ENCODE measurements around the gene SYT8. TPM values are rescaled to one million over a fixed set of nuclear protein-coding genes. Genes with fewer than 3 reads are reported as not detected.

SYT8 gene, protein sequence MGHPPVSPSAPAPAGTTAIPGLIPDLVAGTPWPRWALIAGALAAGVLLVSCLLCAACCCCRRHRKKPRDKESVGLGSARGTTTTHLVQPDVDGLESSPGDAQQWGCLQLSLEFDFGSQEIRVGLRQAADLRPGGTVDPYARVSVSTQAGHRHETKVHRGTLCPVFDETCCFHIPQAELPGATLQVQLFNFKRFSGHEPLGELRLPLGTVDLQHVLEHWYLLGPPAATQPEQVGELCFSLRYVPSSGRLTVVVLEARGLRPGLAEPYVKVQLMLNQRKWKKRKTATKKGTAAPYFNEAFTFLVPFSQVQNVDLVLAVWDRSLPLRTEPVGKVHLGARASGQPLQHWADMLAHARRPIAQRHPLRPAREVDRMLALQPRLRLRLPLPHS
- 141 and 308 TPM in 2 replicates for total RNA-seq (2022)
- percentile 69 among the genes with signal in this experiment for Bru-seq, nascent RNA
- percentile 88 among the genes with signal in this experiment for BruChase-seq, experiment 1, labeled RNA remaining after a 6-hour chase
- percentile 79 among the genes with signal in this experiment for BruChase-seq, experiment 2, labeled RNA remaining after a 2-hour chase
- long read RNA-seq, transcript SYT8-202 (9 exons, 1,424 nt): minor isoform, 5 of 928 reads
- long read RNA-seq, transcript SYT8-203 (9 exons, 1,291 nt): minor isoform, 27 of 928 reads
- long read RNA-seq, transcript SYT8-201 (8 exons, 1,556 nt): major isoform, 327 of 928 reads
- long read RNA-seq, partial matches to known transcripts: 357 of 928 reads
- long read RNA-seq, other reads (novel, unspliced or antisense): 205 of 928 reads

DNA sequence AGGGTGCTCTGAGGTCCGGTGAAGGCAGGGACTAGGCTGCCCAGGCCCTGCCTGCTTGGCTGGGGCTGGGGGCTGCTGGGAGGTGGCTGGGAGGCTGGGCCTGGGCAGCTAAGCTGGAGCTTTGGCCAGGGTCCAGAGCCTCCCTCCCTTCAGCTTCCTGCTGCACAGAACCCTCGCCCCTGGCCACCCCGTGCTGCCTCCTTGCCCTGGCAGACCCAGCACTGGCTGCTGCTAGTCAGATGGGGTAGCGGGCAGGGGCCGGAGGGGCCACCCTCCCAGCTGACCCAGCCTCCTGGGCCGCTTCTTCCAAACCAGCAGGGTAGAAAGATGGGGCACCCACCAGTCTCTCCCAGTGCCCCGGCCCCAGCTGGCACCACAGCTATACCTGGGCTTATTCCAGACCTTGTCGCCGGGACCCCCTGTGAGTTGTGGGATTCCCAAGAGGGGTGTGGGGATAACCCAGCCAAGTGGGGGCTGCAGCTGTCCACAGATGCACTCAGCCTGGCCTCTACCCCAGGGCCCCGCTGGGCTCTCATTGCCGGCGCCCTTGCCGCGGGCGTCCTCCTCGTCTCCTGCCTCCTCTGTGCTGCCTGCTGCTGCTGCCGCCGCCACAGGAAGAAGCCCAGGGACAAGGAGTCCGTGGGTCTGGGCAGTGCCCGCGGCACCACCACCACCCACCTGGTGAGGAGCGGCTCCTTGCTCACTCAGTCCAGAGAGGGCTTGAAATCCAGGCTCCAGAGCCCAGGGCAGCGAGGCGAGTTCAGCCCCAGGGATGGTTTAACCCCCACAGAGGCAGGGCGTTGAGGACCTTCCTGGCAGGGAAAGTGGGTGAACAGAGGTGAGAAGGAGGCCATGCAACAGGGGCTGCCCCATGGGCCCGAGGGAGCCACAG is at the start of gene SYT8:
TSS of gene SYT8 (plus strand) at position 212 of the 892 bp plus-strand sequence. CDS start at position 328, 116 bp downstream.
- H3K27me3 Mint-ChIP-seq (ENCODE audit: insufficient read depth, unreplicated experiment): no peaks in the 10 kb centered on the region

DNA sequence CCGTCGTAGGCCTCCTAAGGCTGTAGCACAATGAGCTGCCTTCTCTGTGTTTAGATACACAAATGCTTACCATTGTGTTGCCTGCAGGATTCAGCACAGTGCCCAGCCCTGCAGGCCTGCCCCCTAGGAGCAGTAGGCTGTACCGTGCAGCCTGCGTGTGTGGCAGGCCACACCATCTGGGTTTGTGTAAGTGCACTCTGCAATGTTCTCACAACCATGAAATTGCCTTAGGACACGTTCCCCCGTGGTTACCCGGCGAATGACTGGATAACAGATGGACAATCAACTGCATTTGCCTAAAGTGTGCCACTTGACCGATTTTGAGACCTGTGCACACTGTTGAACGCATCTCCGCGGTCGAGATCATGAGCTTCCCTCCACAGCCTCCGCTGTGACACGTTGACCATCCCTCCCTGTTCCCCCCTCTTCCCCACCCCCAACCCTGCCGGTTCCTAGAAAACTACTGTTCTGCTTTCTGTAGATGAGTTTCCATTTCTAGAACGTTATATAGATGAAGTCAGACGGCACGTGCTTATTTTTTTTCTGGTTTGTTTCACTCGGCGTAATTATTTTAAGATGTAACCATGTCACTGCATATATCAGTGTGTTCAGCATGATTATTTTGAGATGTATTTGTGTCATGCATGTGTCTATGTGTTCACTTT is 48.9 kb upstream of the SYT8 start:
- ChIA-PET CTCF (interaction anchor here (0.8 to 2.2 kb wide), 3 partner anchors 11 to 47 kb away, joined by 3 to 6 read pairs (median 3); no protein-coding TSS in a partner anchor), POLR2A (interaction anchor here (0.9 kb wide), 2 partner anchors 8 to 21 kb away, joined by 3 read pairs; no protein-coding TSS in a partner anchor)
- no TSS peak for BruUV-seq (replicated peaks)
- Mint-ChIP-seq H3K27ac (ENCODE audit: low read depth, unreplicated experiment) (no peak overlapping the region), H3K36me3 (ENCODE audit: insufficient read depth, unreplicated experiment) (peaks cover 5% of the 10 kb centered on the region), H3K9me3 (ENCODE audit: unreplicated experiment) (no peaks in the 10 kb centered on the region), H3K27me3 (ENCODE audit: insufficient read depth, unreplicated experiment) (peaks cover 4% of the 10 kb centered on the region), H3K4me1 (ENCODE audit: insufficient read depth, unreplicated experiment) (peaks cover 10% of the 10 kb centered on the region), H3K4me3 (ENCODE audit: unreplicated experiment) (no peak overlapping the region)
- DNase-seq (ENCODE audit: unreplicated experiment): no peak
- intact Hi-C loops (cut with micrococcal nuclease): no loop called here
- TF ChIP-seq, protein P1, sequence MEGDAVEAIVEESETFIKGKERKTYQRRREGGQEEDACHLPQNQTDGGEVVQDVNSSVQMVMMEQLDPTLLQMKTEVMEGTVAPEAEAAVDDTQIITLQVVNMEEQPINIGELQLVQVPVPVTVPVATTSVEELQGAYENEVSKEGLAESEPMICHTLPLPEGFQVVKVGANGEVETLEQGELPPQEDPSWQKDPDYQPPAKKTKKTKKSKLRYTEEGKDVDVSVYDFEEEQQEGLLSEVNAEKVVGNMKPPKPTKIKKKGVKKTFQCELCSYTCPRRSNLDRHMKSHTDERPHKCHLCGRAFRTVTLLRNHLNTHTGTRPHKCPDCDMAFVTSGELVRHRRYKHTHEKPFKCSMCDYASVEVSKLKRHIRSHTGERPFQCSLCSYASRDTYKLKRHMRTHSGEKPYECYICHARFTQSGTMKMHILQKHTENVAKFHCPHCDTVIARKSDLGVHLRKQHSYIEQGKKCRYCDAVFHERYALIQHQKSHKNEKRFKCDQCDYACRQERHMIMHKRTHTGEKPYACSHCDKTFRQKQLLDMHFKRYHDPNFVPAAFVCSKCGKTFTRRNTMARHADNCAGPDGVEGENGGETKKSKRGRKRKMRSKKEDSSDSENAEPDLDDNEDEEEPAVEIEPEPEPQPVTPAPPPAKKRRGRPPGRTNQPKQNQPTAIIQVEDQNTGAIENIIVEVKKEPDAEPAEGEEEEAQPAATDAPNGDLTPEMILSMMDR (IDR thresholded peaks at IDR 0.05; ENCODE audit: unreplicated experiment): no peak

More for the DNA sequence above, at the start of gene SYT8:
- TF ChIP-seq, protein P1 (IDR thresholded peaks at IDR 0.05; ENCODE audit: unreplicated experiment): no peak
- no TSS peak for BruUV-seq (replicated peaks)
- no peaks in the 10 kb centered on the region for H3K9me3 Mint-ChIP-seq (ENCODE audit: unreplicated experiment)
- peak within 1 kb of the TSS; percentile 78 for H3K4me3 Mint-ChIP-seq (ENCODE audit: unreplicated experiment)
- H3K36me3 Mint-ChIP-seq (ENCODE audit: insufficient read depth, unreplicated experiment): peaks cover 37% of the 10 kb centered on the region
- DNase-seq (ENCODE audit: unreplicated experiment): peak; percentile 77
- intact Hi-C loops (cut with micrococcal nuclease): loop anchor here (2.0 to 10.0 kb wide), 3 partner anchors 42 to 280 kb away; no protein-coding TSS in a partner anchor
- H3K4me1 Mint-ChIP-seq (ENCODE audit: insufficient read depth, unreplicated experiment): peaks cover 32% of the 10 kb centered on the region
- ChIA-PET CTCF (interaction anchor here (0.5 to 5.8 kb wide), 15 partner anchors 11 to 184 kb away, joined by 3 to 171 read pairs (median 12); no protein-coding TSS in a partner anchor), POLR2A (interaction anchor here (0.6 to 7.8 kb wide), 24 partner anchors 8 to 1010 kb away, joined by 3 to 115 read pairs (median 5); partner anchors contain the start of genes CTSD, IFITM10 and KRTAP5-6)
- H3K27ac Mint-ChIP-seq (ENCODE audit: low read depth, unreplicated experiment): peak within 1 kb of the TSS; percentile 89

DNA sequence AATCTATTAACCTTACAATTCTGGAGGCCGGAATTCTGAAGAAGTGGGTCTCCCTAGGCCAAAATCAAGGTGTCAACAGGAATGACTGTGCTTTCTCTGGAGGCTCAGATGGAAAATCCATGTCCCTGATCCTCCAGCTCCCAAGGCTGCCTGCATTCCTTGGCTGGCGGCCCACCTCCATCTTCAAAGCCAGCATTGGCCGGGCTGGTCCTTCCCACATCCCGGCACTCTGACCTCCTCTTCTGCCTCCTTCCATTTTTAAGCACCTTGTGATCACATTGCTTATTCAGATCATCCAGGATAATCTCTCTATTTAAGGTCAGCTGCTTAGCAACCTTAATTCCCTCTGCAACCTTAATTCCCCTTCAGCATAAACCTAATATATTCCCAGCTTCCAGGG is 48.3 kb upstream of the SYT8 start:
- TF ChIP-seq, protein P1 (IDR thresholded peaks at IDR 0.05; ENCODE audit: unreplicated experiment): no peak
- Mint-ChIP-seq H3K9me3 (ENCODE audit: unreplicated experiment) (no peaks in the 10 kb centered on the region), H3K4me3 (ENCODE audit: unreplicated experiment) (no peak overlapping the region), H3K27ac (ENCODE audit: low read depth, unreplicated experiment) (no peak overlapping the region), H3K36me3 (ENCODE audit: insufficient read depth, unreplicated experiment) (peaks cover 5% of the 10 kb centered on the region), H3K27me3 (ENCODE audit: insufficient read depth, unreplicated experiment) (peaks cover 9% of the 10 kb centered on the region), H3K4me1 (ENCODE audit: insufficient read depth, unreplicated experiment) (peaks cover 10% of the 10 kb centered on the region)
- CTCF ChIA-PET: interaction anchor here (2.2 kb wide), 1 partner anchor 47 kb away, joined by 6 read pairs; no protein-coding TSS in a partner anchor
- POLR2A ChIA-PET: interaction anchor here (0.7 to 0.9 kb wide), 2 partner anchors 9 to 22 kb away, joined by 3 read pairs; no protein-coding TSS in a partner anchor
- intact Hi-C loops (cut with micrococcal nuclease): no loop called here
- DNase-seq (ENCODE audit: unreplicated experiment): no peak
- no TSS peak for BruUV-seq (replicated peaks)

All from MCF 10A (cell line).